Rectal smooth muscle tissue (tissue), 1 donor: ENCODE data around the gene DNAH17.
A peak's percentile ranks its signal among the peaks of the same experiment; 100 is the strongest.

Source experiments
- H3K27ac ChIP-seq: one replicate; pipeline ENCODE4 v1.7.0; 2013; ENCODE audit warnings: low read depth, low read length, inconsistent platforms
- H3K27me3 ChIP-seq: one replicate; pipeline ENCODE4 v1.7.0; 2013; ENCODE audit warnings: low read length; ENCODE audit not compliant: control insufficient read depth, insufficient read depth
- H3K36me3 ChIP-seq: one replicate; pipeline ENCODE4 v1.7.0; 2013; ENCODE audit warnings: low read length; ENCODE audit not compliant: control insufficient read depth, insufficient read depth
- H3K4me1 ChIP-seq: one replicate; pipeline ENCODE4 v1.7.0; 2013; ENCODE audit warnings: low read length; ENCODE audit not compliant: control insufficient read depth, insufficient read depth
- H3K4me3 ChIP-seq: one replicate; pipeline ENCODE4 v1.7.0; 2013; ENCODE audit warnings: low read length
- H3K9ac ChIP-seq: one replicate; pipeline ENCODE4 v1.7.0; 2013; ENCODE audit warnings: low read length

The DNAH17 gene

DNA sequence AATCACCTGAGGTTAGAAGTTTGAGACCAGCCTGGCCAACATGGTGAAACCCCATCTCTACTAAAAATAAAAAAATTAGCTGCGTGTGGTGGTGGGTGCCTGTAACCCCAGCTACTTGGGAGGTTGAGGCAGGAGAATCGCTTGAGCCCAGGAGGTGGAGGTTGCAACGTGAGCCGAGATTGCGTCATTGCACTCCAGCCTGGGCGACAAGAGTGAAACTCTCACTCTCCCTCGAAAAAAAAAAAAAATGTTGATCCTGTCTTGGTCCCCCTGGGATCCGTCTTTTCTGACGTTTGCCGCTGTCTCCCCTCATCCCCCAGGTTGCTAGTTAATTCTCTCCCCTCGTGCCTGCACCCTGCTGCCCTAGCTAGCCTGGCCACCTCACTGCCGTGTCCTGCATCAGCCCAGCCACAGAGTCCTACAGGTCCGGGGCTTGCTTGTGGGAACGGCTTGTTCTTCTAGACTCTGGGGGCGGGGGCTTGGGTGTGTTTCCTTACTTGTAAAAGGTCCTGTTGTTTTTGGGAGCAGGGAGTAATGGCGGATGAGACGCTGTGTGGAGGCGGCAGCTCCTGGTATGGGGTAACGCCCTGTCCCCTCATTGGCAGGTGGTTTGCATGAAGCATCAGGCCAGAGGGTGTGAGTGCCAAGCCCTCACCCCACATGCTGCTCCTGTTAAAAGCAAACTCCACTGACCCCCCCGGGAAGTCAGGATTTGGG, 154.2 kb downstream of the DNAH17 start:
- Histone ChIP-seq H3K36me3 (peaks cover 9% of the 10 kb centered on the region), H3K27ac (no peak overlapping the region), H3K4me1 (no peaks in the 10 kb centered on the region)

GRCh38 chr17:78422267-78422605, 155.0 kb downstream of the DNAH17 start:
- H3K4me1 ChIP-seq = no peaks in the 10 kb centered on the region
- no peak overlapping the region for H3K9ac ChIP-seq
- no peak overlapping the region for H3K27ac ChIP-seq
- no peaks in the 10 kb centered on the region for H3K27me3 ChIP-seq
- peaks cover 9% of the 10 kb centered on the region for H3K36me3 ChIP-seq
- no peak overlapping the region for H3K4me3 ChIP-seq

More for the DNA sequence above, 154.2 kb downstream of the DNAH17 start:
- Histone ChIP-seq H3K9ac (no peak overlapping the region), H3K27me3 (no peaks in the 10 kb centered on the region), H3K4me3 (no peak overlapping the region)

DNA sequence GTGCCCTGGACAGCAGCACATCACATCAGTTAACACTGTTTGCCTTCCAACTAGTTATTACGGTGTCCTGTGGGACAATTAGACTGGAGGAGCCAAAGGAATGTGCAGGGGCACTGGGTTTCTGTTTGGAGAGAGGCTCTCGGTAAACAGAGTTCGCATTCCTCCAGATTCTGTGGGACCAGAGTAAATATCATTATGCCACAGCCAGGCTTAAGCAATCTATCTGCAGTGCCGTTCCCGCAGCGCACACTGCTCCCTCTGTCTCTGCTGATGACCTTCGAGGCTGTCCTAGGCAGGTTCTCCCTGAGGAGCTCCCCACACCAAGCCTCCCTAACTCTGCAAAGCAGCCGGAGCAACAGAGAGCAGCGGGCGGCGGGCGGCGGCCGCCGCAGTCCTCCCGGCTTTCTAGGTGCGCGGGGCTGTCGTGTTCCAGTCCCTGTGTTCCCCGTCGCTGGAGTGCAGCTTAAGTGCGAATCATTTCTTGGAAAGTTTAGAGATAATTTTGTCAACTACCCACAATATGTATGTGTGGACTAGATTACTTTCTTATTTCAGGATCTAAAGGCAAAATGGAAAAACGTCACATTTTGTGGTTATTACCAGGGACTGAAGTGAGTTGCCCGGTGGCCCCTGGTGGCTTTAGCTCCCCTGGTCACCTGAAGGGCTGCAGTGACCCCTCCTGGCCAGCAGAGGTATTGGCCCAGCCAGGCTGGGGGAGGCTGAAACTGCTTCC, 155.5 kb downstream of the DNAH17 start:
- H3K4me1 ChIP-seq = no peaks in the 10 kb centered on the region
- H3K27ac ChIP-seq = no peak overlapping the region
- H3K4me3 ChIP-seq = no peak overlapping the region
- H3K27me3 ChIP-seq = no peaks in the 10 kb centered on the region
- H3K9ac ChIP-seq = no peak overlapping the region
- H3K36me3 ChIP-seq = peaks cover 9% of the 10 kb centered on the region

DNA sequence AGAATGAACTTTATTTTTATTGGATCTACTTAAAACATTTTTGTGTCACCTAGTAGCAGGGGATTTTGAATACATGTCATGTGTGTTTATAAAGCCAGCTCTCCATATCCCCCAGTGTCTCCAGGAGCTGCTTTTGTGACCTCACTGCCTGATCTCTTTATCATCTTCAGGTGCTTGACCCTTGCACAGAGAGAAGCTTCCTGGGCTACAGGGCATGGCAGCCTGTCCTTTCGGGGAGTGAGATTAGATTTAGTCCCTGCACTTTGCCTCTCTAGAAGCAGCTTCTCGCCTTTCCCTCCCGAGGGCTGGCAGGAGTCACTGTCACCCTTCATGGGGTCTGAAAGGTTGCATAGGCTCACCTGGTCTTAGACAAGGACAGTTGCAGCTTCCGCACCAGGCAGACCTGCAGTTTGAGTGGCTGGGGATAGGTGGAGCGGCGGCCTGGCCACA, 156.1 kb downstream of the DNAH17 start:
- H3K27me3 ChIP-seq = no peaks in the 10 kb centered on the region
- no peaks in the 10 kb centered on the region for H3K4me1 ChIP-seq
- H3K36me3 ChIP-seq = peaks cover 9% of the 10 kb centered on the region
- no peak overlapping the region for H3K9ac ChIP-seq
- no peak overlapping the region for H3K4me3 ChIP-seq
- H3K27ac ChIP-seq = no peak overlapping the region

GRCh38 chr17:78419970-78420815, 157.0 kb downstream of the DNAH17 start:
- Histone ChIP-seq H3K9ac (no peak overlapping the region), H3K4me1 (no peaks in the 10 kb centered on the region), H3K4me3 (no peak overlapping the region), H3K27ac (no peak overlapping the region), H3K36me3 (peaks cover 7% of the 10 kb centered on the region), H3K27me3 (no peaks in the 10 kb centered on the region)

DNA sequence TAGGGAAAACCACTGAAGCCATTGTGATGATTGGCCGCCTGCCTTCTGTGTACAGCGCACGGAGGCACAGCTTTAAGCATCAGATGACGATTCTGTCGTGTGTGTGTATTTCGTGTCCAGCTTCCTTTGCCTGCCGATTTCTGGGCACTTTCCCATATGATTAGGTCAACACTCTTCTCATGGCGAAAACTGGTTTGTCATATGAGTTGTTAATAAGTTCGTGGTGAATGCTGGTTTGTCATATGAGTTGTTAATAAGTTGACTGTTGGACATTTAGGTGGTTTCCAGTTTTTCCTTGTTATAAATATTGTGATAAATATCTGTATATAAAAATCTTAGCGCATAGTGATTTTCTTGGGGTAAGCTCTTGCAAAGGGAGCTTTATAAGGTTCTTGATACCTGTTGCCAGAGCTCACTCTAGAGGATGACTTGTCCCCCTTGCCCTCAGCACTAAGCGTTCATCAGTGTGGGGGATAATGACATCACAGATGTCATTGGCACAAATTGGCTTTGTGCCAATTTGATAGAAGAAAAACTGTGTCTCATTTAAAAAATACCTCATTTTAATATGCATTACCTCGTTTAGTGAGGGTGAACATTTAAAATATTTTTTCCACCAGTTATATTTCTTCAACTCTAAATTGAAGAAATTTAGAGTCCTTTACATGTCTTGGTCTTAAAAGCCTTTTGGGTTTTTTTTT, 158.7 kb downstream of the DNAH17 start:
- H3K36me3 ChIP-seq = peaks cover 5% of the 10 kb centered on the region
- H3K4me3 ChIP-seq = no peak overlapping the region
- no peak overlapping the region for H3K27ac ChIP-seq
- no peaks in the 10 kb centered on the region for H3K27me3 ChIP-seq
- no peaks in the 10 kb centered on the region for H3K4me1 ChIP-seq
- no peak overlapping the region for H3K9ac ChIP-seq

DNA sequence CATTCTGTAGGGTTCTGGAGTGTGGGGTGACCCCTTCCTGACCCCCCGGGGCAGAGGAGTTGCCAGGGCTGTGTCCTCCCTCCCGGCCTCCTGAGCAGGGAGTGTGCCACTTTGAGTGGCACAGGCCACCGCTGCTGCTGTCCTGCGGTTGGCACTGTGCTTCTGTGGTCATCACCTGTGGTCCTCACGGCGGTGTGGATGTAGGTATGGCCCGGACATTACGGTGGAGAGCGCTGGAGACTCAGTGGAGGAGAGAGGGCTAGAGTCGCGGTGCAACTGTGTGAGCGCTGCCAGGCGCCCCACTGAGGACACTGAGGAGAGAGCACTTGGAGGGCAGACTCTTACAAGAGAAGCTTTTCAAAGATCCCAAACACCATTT, 159.7 kb downstream of the DNAH17 start:
- no peak overlapping the region for H3K9ac ChIP-seq
- no peaks in the 10 kb centered on the region for H3K27me3 ChIP-seq
- peaks cover 5% of the 10 kb centered on the region for H3K36me3 ChIP-seq
- H3K4me3 ChIP-seq = no peak overlapping the region
- H3K27ac ChIP-seq = peak overlapping the region; percentile 71
- H3K4me1 ChIP-seq = no peaks in the 10 kb centered on the region

DNA sequence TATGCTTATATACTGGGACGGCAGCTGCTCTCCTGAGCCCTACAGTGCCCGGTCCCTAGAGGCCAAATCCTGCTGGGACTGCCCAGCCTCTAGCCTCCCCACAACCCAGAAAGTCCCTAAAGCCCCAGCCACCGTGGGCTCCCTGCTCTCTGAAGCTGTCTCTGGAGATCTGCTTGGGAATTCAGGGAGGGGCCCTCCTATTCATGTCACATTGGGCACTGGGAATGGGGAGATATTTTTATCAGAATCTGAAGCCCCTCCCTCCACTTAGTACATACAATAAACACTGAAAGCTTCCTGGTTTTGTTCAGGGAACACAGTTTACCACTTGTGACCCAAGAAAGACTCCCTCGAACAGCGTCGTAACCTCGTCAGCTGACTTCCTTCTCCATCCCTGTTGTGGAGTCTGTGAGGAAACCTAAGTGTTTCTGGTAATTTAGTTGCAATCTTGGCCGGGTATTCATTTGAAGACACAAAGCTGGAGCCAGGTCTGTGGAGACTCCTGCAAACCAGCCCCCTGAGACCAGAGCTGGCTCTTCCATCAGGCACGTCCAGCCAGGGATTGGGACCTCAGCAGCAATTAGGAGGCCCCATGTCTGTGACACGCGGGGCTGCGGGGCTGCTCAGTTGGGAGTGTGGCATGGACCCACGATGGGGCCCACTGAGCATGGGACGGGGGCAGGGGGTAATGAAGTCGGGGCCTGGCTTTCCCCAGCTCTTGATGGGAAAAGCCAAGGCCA, 160.2 kb downstream of the DNAH17 start:
- Histone ChIP-seq H3K27me3 (no peaks in the 10 kb centered on the region), H3K9ac (no peak overlapping the region), H3K4me1 (no peaks in the 10 kb centered on the region)

GRCh38 chr17:78415821-78416711, 161.1 kb downstream of the DNAH17 start:
- H3K9ac ChIP-seq = no peak overlapping the region
- peaks cover 5% of the 10 kb centered on the region for H3K36me3 ChIP-seq

More for the DNA sequence above, 160.2 kb downstream of the DNAH17 start:
- peak overlapping the region; percentile 71 for H3K27ac ChIP-seq
- peaks cover 5% of the 10 kb centered on the region for H3K36me3 ChIP-seq
- H3K4me3 ChIP-seq = no peak overlapping the region

DNA sequence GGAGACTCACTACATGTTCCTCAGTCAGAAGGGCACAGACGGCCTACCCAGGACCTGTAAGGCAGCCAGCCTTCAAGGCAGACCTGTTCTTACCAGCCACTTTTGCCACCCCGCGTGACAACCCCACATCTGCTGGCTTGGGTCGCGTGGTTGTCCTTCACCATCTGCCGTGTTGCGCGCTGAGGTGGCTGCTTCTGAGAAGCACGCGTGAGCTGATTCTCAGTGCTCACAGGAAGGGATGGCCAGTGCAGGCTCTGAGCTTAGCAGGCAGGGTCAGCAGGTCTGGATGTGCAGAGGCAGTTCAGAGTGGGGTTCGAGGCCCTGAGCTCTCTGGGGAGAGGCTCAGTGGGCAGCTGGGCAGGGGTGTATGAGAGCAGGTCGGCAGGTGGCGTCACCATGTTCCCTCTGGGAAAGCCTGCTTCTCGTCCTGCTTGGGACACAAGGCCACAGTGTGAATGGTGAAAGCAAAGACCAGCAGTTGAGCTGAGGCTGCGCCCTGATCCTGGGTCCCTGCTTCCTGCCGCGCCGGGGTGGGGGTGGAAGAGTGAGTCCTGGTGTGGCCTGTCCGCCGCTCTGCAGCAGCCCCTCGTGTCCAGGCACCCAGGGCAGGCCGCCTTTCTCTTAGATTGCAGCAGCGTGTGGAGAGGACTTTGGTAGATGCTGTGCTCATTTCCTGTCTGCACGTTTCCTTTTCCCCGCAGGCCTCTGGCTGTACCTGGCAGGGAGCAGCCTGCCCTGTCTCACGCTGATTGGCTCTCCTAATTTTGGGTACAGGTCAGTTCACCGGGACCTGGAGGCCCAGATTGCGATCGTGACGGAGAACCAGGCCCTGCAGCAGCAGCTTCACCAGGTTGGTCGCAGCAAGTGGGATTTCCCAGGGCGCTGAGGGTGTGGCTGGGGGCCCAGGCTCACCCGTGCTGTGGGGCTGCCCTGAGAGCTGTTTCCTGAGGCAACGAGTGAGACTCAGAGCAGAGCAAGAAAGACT, 162.7 kb downstream of the DNAH17 start:
- H3K36me3 ChIP-seq = peaks cover 5% of the 10 kb centered on the region
- H3K4me1 ChIP-seq = no peaks in the 10 kb centered on the region
- H3K27me3 ChIP-seq = no peaks in the 10 kb centered on the region
- no peak overlapping the region for H3K27ac ChIP-seq
- H3K9ac ChIP-seq = no peak overlapping the region
- no peak overlapping the region for H3K4me3 ChIP-seq

More at GRCh38 chr17:78415821-78416711, 161.1 kb downstream of the DNAH17 start:
- H3K27me3 ChIP-seq = no peaks in the 10 kb centered on the region
- H3K4me1 ChIP-seq = no peaks in the 10 kb centered on the region
- no peak overlapping the region for H3K4me3 ChIP-seq
- peak overlapping the region; percentile 60 for H3K27ac ChIP-seq
